ENCODE measurements around the gene ANKS1B.

The ANKS1B gene

GRCh38 chr12:99099786-99100185 lies 885.0 kb downstream of the ANKS1B start:
- DNase-seq: no peak

DNA sequence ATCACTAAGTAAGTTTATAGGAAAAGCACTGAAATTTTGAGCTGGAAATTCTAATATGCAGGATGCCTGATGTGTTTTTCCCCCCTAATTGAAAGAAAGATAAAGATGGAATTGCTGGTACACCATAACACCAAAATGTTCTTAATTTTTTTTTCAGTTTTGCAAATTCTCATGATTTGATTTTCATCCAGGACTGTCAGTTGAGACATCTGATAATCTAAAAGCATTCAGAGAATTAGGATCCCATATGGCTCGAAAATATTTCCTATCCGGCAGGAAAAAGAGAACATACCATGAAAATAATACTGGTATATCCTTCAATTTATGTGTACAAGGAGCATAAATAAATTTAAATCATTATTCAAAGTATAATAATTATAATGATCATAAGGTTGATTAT lies 887.6 kb downstream of the ANKS1B start:
- DNase-seq: no peak

- no peak for DNase-seq
Measured at GRCh38 chr12:99093166-99093565, 891.6 kb downstream of the ANKS1B start.

GRCh38 chr12:99092100-99092851 lies 892.5 kb downstream of the ANKS1B start:
- no peak for DNase-seq

DNA sequence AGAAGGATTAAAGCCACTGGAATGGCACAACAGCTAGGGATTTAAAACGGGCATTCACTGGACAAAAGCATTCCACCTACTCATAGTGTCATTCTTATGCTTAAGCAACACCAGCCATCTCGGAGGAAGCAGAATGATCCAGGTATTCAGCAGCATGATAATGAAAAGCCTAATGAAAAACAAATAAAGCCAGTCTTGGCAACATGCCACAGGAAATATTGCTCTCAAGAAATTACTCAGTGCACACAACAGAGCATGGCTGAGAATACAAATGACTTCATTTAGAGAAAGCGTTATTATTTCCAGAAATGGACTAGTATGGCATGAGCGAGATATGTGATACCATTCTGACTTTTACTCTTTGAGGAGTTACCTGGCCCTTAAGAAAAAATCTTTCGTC lies 897.5 kb downstream of the ANKS1B start:
- DNase-seq: no peak

DNA sequence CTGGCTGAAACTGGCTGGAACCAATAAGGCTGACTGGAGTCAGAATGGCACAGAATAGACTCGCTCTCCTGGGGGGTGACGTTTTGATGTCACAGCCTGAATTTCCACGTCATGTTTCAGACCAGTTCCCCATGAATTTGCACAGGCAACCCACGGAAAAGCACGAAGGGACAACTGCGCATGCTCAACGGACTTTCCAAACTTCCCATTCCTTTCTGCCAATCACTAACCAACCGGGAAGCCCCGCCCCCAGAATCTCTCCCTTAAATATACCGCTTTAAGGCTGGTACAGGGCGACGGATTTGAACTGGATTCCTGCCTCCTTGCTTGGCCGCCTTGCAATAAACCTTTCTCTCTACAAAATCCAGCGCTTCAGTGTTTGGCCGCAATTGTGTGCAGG lies 904.9 kb downstream of the ANKS1B start:
- no peak for DNase-seq

DNA sequence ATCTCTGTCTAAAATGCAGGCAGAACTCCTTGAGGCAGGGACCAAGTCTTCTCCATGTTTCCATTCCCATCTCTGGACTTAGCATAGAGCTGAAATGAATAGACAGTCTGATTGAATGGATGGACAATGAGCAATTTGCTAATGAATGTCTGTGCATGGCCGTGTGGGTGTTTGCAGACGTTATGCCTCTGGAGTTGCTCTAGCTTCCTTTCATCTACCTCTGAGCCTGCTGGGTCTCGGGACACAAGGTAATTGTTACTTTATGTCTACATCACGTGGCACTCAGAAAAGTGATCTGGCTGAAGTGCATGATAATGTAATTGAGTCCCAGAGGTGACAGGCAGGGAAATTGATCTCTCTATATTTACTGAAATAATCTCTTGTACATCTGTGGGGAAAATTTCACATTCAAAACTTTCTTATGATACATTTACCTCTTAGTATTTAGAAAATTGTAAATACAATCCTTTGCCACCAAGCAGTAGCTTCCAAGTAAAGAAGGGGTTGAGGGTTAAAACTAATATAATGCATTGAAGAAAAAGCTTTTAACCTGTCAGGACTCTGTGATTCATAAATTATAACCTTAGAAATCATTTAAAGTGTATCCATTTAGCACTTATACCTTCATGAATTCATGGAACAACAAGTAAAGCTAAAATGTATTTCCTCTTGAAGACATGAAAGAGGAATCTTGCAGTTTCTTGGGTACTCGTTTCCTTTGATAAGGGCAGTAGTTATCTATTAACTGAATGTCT lies 915.6 kb downstream of the ANKS1B start:
- DNase-seq: no peak

GRCh38 chr12:99067171-99067785 lies 917.5 kb downstream of the ANKS1B start:
- no peak for DNase-seq

DNA sequence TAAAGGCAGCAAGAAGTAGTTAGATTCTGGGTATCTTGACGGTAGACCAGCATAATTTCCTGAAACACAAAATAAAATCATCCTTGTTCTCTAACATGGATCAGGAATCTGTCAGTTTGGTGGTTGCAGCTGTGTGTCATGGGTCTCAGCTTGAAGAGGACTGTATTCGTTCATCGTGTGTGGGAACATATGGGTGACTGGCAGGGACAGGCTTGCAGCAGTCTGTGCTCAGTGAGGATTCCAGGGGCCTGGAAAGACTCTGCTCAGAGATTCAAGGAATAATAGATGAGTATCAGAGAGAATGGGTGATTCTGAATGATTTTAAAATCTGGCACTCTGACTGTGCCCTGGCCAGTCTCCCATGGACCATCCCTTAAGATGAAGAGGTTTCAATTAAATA lies 918.0 kb downstream of the ANKS1B start:
- DNase-seq: no peak

DNA sequence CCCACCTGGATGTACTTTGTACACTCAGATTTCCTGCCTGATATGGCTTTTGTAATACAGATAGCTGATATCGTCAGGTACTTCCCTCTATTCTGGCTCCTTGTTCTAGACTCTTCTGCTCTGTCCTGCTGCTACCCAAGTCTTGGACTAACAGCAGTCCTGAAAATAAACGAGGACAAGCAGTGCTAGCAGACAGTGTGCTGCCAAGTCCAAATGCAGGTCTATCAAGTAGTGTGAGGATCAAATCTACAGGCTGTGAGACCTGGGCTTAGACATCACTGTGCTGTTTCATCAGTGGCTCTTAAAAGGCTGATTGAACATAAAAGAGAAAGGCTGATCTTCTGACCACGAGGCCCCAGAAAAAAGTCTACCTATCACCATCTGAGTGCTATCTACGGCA lies 921.6 kb downstream of the ANKS1B start:
- no peak for DNase-seq

DNA sequence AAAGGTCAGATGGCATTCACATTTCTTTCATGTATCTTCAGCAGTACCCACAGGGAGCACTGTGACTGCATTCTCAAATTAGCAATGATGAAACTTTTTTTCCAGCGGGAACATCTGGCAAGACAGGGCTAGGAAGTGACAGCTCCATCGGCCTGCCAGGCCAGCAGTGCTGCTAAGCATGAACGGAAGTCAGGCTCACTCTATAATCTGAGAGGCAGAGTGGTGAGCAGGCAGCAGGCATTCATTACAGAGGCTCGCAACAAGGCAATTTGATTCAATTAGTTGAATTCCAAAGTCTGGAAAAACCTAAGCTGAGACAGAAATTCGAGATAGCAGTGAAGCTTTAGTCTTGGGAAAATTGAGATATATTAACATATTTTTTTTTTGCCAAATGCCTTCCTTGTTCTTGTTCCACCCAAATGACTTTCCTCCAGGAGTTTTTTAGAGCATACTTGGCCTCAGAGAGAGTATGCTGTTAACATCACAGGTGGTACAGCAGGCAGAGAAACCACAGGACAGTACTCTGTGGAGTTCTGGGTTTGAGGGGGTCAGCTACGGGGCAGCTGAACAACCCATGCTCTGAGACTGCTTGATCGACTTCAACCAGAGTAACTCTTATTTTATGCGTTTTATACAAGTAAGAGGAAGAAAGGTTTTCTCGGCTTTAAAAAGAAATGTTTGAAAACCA lies 924.8 kb downstream of the ANKS1B start:
- no peak for DNase-seq

GRCh38 chr12:99057670-99058069 lies 927.1 kb downstream of the ANKS1B start:
- no peak for DNase-seq

DNA sequence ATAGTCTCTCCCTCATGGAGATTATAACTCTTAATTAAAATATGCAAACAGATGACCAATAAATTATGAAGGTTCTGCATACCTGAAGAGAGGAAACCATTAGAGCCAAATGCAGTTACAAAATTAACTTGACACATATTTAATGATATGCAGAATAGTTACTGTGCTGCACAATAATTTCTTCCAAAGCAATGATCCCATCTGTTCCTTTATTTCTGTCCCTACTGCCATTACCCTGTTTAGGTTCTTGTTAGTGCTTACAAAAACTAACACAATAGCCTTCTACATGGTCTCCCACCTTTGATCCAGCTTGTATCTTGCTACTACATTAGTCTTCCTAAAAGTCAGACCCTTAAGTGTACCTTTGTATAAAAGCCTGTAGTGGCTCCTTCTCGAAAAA lies 928.5 kb downstream of the ANKS1B start:
- DNase-seq: no peak

DNA sequence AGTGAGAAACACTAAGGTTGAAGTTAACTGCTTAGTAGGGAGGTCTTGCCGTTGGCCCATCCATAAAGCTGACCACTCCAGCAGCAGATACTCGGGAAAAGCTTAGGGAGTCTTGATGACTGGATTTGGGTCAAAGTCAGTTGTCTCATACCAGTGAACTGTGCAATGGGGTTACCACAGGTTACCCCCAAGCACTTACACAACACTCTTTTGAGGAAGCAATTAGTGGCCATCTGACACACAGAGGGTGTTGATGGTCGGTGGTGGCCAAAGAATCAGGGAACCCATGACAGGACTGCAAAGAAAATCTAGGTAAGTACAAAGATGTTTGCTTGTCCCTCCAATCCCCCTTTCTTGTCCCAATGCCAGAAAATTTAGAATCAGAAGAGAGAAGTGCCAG lies 929.4 kb downstream of the ANKS1B start:
- DNase-seq: no peak

DNA sequence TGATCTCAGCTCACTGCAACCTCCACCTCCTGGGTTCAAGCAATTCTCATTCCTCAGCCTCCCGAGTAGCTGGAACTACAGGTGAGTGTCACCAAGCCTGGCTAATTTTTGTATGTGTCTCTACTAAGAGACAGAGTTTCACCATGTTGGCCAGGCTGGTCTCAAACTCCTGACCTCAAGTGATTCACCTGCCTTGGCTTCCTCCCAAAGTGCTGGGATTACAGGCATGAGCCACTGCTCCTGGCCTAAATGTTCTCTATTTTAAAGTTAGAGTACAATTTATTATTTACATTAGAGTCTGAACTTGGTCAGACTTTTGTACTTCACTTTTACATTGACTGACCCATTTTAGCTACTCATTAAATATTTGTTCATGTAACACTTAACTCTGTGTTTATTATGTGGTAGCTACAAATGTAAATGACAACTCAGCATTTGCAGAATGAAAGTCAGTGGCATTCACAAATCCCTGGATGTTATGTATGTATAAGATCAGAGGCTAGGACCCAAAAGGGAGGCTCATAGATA lies 930.1 kb downstream of the ANKS1B start:
- no peak for DNase-seq

DNA sequence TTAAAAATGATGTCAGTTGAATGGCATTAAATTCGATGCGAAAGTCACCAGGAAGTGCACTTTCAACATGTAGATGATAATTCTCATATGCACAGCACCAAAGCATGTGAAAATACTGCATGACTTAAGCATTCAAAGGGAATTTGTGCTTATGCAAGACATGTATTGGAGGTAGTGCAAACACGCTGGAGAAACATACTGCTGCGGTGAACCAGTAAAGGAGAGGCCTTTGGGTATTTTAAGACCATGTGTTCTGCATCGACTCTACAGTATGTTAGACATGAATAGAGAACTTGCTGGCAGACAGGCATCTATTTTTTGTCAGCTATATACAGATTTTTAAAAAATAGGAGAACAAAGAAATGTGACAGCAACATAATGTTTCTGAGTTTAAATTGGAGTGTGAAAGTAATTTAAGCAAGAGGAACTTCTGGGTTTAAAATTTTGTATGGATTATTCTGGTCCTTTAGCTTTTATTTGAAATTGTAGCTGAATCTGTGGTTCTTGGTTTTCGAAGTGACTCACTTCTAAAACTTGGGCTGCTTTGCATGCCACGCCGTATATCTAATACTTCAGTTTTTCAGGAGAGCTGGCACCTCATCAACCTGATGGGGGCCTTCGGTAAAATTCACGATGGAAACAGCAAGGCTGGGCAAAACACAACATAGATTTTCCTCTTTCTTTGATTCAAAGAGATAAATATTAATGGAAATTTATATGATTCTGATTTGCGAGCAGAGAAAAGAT lies 930.9 kb downstream of the ANKS1B start:
- DNase-seq: no peak

- DNase-seq: no peak
Measured at GRCh38 chr12:99049774-99050173, 935.0 kb downstream of the ANKS1B start.

- DNase-seq: no peak
Measured at GRCh38 chr12:99045158-99045557, 939.6 kb downstream of the ANKS1B start.

GRCh38 chr12:99043319-99043914 lies 941.3 kb downstream of the ANKS1B start:
- no peak for DNase-seq

DNA sequence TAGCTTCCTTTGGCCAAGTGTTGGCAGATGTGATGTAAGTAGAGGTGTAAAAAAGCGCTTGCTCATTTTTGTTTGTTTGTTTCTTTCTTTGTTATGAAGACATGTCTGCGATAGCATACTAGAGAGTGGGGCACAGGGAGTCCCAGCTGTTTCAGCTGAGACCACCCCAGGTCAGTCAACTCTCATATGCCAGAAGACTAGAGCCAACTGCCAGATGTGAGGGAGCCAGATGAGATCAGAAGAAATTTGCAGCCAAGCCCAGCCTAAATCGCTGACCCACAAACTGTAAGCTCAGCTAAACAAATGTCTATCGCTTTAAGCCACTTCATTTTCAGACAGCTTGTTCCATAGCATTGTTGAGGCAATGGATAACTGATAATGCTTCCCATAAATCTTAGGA lies 942.5 kb downstream of the ANKS1B start:
- no peak for DNase-seq

DNA sequence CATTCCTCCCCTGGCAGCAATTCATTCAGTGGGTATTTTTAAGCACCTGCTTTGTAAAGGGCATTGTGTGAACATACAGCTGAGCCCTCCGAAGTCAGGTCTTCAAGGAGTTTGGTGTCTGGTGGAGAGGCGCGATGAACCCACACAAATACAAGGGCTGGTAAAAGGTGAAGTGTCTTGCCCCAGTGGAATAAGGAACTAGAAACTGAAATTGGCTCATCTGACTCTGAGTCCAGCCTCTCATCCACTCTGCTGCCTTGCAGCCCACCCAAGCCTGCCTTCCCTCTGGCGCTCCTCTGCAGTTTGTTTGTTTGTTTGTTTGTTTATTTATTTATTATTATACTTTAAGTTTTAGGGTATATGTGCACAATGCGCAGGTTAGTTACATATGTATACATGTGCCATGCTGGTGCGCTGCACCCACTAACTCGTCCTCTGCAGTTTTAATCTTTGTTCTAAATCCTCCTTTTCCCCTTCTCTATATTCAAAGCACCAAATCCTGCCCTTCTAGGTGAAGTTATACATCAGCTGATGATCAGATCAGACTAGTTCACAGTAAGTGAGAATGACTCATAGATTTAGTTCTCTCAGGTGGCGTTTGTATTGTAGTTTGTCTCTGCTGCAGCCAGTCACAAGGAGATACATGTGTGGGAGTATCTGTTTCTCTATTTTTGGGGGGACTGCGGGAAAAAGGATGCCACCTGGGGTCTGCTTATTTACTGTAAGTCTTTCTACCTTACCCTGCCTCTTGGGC lies 945.2 kb downstream of the ANKS1B start:
- DNase-seq: no peak
